Skeletal muscle tissue (tissue), 4 donors: ENCODE measurements around the gene LIAS. TPM values are rescaled to one million over a fixed set of nuclear protein-coding genes. Genes with fewer than 3 reads are reported as not detected.
A peak's percentile ranks its signal among the peaks of the same experiment; 100 is the strongest.

Experiments
- H3K27ac ChIP-seq: one replicate; pipeline ENCODE4 v1.7.0; 2013; ENCODE audit warnings: mild to moderate bottlenecking, low read depth, low read length, inconsistent platforms
- H3K27me3 ChIP-seq, 3 donors: one replicate each; pipeline ENCODE4 v1.7.0; 2013; ENCODE audit warnings: low read length in 3 of 3; ENCODE audit not compliant: control insufficient read depth in 3 of 3, insufficient read depth in 3 of 3
- H3K36me3 ChIP-seq, 3 donors: one replicate each; pipeline ENCODE4 v1.7.0; 2013; ENCODE audit warnings: low read length in 3 of 3; ENCODE audit not compliant: control insufficient read depth in 3 of 3, insufficient read depth in 3 of 3
- H3K4me1 ChIP-seq, 3 donors: one replicate each; pipeline ENCODE4 v1.7.0; 2013; ENCODE audit warnings: low read length in 3 of 3, mild to moderate bottlenecking in 3 of 3; ENCODE audit not compliant: control insufficient read depth in 3 of 3, insufficient read depth in 3 of 3
- H3K4me3 ChIP-seq, 3 donors: one replicate each; pipeline ENCODE4 v1.7.0; 2013; ENCODE audit warnings: low read length in 3 of 3
- H3K9ac ChIP-seq, 3 donors: one replicate each; pipeline ENCODE4 v1.7.0; 2013; ENCODE audit warnings: low read length in 3 of 3, mild to moderate bottlenecking in 3 of 3, moderate library complexity in 2 of 3, low read depth in 1 of 3
- H3K9me3 ChIP-seq, 3 donors: one replicate each; pipeline ENCODE4 v1.7.0; 2013; ENCODE audit warnings: low read length in 3 of 3; ENCODE audit not compliant: control insufficient read depth in 3 of 3
- total RNA-seq: library from RNA; depleted of rRNA; stranded (reverse); fragments of >200 nt; gene quantifications from one replicate; pipeline ENCODE4 v1.2.3, GENCODE V29; 2014
- donor health status: Osteomylitis.

Gene LIAS
- total RNA-seq, 1 donor from 2014 or later: 18.8 TPM

- Histone ChIP-seq H3K27me3 (no peaks in the 10 kb centered on the region), H3K9me3 (no peaks in the 10 kb centered on the region), H3K4me3 (no peak overlapping the region), H3K36me3 (no peaks in the 10 kb centered on the region), H3K27ac (no peak overlapping the region), H3K4me1 (no peaks in the 10 kb centered on the region), H3K9ac (no peak overlapping the region)
Measured at GRCh38 chr4:39433878-39434492, 24.9 kb upstream of the LIAS start.

GRCh38 chr4:39435659-39436563 lies 22.9 kb upstream of the LIAS start:
- Histone ChIP-seq H3K9ac (no peak overlapping the region), H3K4me1 (no peaks in the 10 kb centered on the region), H3K27ac (no peak overlapping the region), H3K36me3 (no peaks in the 10 kb centered on the region), H3K27me3 (no peaks in the 10 kb centered on the region), H3K9me3 (no peaks in the 10 kb centered on the region), H3K4me3 (no peak overlapping the region)

- Histone ChIP-seq H3K9me3 (no peaks in the 10 kb centered on the region), H3K36me3 (no peaks in the 10 kb centered on the region), H3K4me3 (no peak overlapping the region), H3K27ac (no peak overlapping the region), H3K4me1 (peaks cover 0 to 2% (median 0%) of the 10 kb centered on the region in 3 donors), H3K27me3 (no peaks in the 10 kb centered on the region), H3K9ac (no peak overlapping the region)
Measured at GRCh38 chr4:39441593-39441992, 17.3 kb upstream of the LIAS start.

GRCh38 chr4:39442998-39443397 lies 15.9 kb upstream of the LIAS start:
- Histone ChIP-seq H3K36me3 (no peaks in the 10 kb centered on the region), H3K27ac (no peak overlapping the region), H3K9me3 (no peaks in the 10 kb centered on the region), H3K9ac (no peak overlapping the region), H3K27me3 (no peaks in the 10 kb centered on the region), H3K4me1 (peaks cover 4 to 11% (median 4%) of the 10 kb centered on the region in 3 donors), H3K4me3 (no peak overlapping the region)

DNA sequence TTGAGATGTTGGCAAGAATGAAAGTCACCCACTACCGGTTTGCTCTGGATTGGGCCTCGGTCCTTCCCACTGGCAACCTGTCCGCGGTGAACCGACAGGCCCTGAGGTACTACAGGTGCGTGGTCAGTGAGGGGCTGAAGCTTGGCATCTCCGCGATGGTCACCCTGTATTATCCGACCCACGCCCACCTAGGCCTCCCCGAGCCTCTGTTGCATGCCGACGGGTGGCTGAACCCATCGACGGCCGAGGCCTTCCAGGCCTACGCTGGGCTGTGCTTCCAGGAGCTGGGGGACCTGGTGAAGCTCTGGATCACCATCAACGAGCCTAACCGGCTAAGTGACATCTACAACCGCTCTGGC lies 12.4 kb upstream of the LIAS start:
- Histone ChIP-seq H3K9ac (peak overlapping the region in 1 of 3 donors; percentile 79), H3K9me3 (no peaks in the 10 kb centered on the region), H3K36me3 (peaks cover 0 to 8% (median 0%) of the 10 kb centered on the region in 3 donors), H3K4me1 (peaks cover 4 to 11% (median 4%) of the 10 kb centered on the region in 3 donors), H3K4me3 (peak overlapping the region; percentile 38 to 71 (median 49)), H3K27me3 (no peaks in the 10 kb centered on the region), H3K27ac (no peak overlapping the region)

GRCh38 chr4:39446842-39447573 lies 11.8 kb upstream of the LIAS start:
- no peaks in the 10 kb centered on the region for H3K27me3 ChIP-seq
- peak overlapping the region; percentile 38 to 71 (median 49) for H3K4me3 ChIP-seq
- peaks cover 0 to 14% (median 0%) of the 10 kb centered on the region in 3 donors for H3K36me3 ChIP-seq
- H3K4me1 ChIP-seq: peaks cover 4 to 11% (median 4%) of the 10 kb centered on the region in 3 donors
- H3K27ac ChIP-seq: no peak overlapping the region
- H3K9ac ChIP-seq: peak overlapping the region; percentile 34 to 79 (median 40)
- H3K9me3 ChIP-seq: no peaks in the 10 kb centered on the region

DNA sequence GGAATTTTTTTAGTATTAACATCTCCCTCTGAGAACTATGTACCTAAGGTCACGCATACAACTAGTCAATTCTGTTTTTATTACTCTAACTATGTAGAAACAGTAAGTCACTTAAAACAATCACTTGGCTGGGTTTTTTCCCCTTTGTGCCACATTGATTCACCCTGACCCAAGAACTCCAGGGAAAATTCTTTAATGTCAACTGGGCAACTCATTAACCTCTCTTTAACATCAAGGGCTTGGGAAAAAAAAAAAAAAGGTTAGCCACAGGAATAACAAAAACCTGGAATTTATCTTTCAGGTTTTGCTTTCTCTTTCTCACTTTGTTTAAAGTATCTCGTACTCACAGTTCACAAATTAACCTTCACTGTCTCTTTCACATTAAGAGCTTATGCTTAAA lies 8.2 kb upstream of the LIAS start:
- Histone ChIP-seq H3K9me3 (no peaks in the 10 kb centered on the region), H3K9ac (no peak overlapping the region), H3K36me3 (peaks cover 14 to 49% (median 30%) of the 10 kb centered on the region in 3 donors), H3K27ac (no peak overlapping the region), H3K27me3 (no peaks in the 10 kb centered on the region), H3K4me1 (peaks cover 4 to 11% (median 4%) of the 10 kb centered on the region in 3 donors), H3K4me3 (no peak overlapping the region)

DNA sequence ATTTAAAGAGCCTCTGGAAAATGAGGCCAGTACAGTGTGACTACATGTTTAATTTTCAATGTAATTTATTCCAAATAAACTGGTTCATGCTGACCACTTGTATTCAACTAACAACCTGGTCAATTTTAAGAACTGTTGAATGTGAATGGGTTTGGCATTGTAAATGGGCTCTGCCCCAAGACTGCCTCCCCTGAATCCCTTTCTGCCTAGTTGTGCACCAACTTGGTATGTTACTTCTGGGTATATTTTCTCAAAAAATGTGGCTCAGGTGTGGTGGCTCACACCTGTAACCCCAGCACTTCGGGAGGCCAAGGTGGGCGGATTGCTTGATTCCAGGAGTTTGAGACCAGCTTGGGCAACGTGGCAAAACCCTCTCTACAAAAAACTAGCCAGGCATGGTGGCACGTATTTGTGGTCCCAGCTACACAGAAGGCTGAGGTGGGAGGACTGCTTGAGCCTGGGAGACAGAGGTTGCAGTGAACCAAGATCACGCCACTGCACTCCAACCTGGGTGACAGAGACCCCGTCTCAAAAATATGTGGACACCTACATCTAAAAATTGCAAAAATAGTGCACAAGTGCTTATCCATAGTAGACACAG lies 7.3 kb upstream of the LIAS start:
- Histone ChIP-seq H3K27me3 (no peaks in the 10 kb centered on the region), H3K9me3 (no peaks in the 10 kb centered on the region), H3K36me3 (peaks cover 19 to 58% (median 38%) of the 10 kb centered on the region in 3 donors), H3K4me1 (peaks cover 4 to 9% (median 4%) of the 10 kb centered on the region in 3 donors), H3K27ac (no peak overlapping the region), H3K4me3 (no peak overlapping the region), H3K9ac (no peak overlapping the region)

DNA sequence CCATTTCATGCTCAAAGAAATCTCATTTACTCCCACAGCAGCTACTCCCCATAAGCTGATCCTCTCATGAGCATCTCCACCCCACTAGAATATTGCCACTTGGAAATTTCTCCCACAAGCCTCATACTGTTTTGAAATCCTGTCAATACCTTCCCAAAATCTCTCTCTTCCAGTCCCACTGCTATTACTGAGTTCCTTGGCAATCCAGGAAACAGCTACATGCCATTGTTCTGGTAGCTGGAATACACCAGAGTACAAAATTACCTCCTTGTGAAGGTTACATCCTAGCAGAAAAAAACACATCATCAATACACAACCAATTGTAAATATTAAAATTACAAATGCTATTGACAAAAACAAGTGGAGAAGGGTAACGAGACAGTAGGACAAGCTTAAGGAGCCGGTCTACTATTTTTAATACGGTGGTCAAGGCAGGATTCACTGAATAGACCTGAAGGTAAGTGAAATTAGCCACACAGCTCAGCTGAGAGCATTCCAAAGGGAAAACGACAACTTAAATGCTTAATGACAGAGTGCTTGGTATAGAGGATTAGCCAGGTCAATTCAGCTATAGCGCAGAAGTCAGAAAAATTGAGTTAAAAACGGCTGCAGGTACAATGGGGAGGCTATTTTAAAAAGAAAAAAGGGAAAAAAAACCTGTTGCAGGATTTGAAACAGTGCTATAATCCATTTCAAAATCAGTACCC lies 6.5 kb upstream of the LIAS start:
- no peak overlapping the region for H3K27ac ChIP-seq

More for the DNA sequence above, 6.5 kb upstream of the LIAS start:
- no peak overlapping the region for H3K9ac ChIP-seq
- H3K4me1 ChIP-seq: peaks cover 1 to 9% (median 7%) of the 10 kb centered on the region in 3 donors
- no peaks in the 10 kb centered on the region for H3K27me3 ChIP-seq
- peaks cover 25 to 66% (median 45%) of the 10 kb centered on the region in 3 donors for H3K36me3 ChIP-seq
- H3K9me3 ChIP-seq: no peaks in the 10 kb centered on the region
- H3K4me3 ChIP-seq: no peak overlapping the region
